Middle frontal gyrus (tissue), 1 donor: ENCODE results near the gene BLOC1S1.

Experiments used
- DNase-seq: peaks from one replicate; pipeline ENCODE4 v3.0.0-alpha.2; 2015; ENCODE audit warnings: low spot score; ENCODE audit errors: extremely low spot score

Gene BLOC1S1

GRCh38 chr12:55726971-55727370 is 11.1 kb downstream of the BLOC1S1 start:
- DNase-seq: no peak

GRCh38 chr12:55727643-55728185 is 11.9 kb downstream of the BLOC1S1 start:
- no peak for DNase-seq

- peak; percentile 35 for DNase-seq
Observed at GRCh38 chr12:55728186-55728938, 12.5 kb downstream of the BLOC1S1 start.

GRCh38 chr12:55728939-55729818 is 13.3 kb downstream of the BLOC1S1 start, which contains the start of gene CD63:
TSS of gene CD63 (minus strand) at chr12:55729009. CDS start at chr12:55728341, 668 bp downstream.
- peak; percentile 86 for DNase-seq

GRCh38 chr12:55729819-55730818 is 14.3 kb downstream of the BLOC1S1 start:
- peak; percentile 45 for DNase-seq

- DNase-seq: no peak
Observed at GRCh38 chr12:55732288-55732687, 16.4 kb downstream of the BLOC1S1 start.

GRCh38 chr12:55733021-55733555 is 17.2 kb downstream of the BLOC1S1 start:
- DNase-seq: no peak

- DNase-seq: no peak
Observed at GRCh38 chr12:55733858-55734257, 18.0 kb downstream of the BLOC1S1 start.

GRCh38 chr12:55734595-55734994 is 18.7 kb downstream of the BLOC1S1 start:
- no peak for DNase-seq

- no peak for DNase-seq
Observed at GRCh38 chr12:55736076-55736475, 20.2 kb downstream of the BLOC1S1 start.

GRCh38 chr12:55736780-55737580 is 21.1 kb downstream of the BLOC1S1 start:
- no peak for DNase-seq

GRCh38 chr12:55737581-55738122 is 21.8 kb downstream of the BLOC1S1 start:
- no peak for DNase-seq

- DNase-seq: peak; percentile 84
Observed at GRCh38 chr12:55738123-55739024, 22.5 kb downstream of the BLOC1S1 start.

GRCh38 chr12:55739025-55739378 is 23.2 kb downstream of the BLOC1S1 start:
- no peak for DNase-seq

GRCh38 chr12:55741931-55742680 is 26.3 kb downstream of the BLOC1S1 start:
- no peak for DNase-seq

- DNase-seq: peak; percentile 64
Observed at GRCh38 chr12:55742719-55743405, 27.0 kb downstream of the BLOC1S1 start, which contains the start of gene GDF11. TSS of gene GDF11 (plus strand) at chr12:55743122. CDS start at chr12:55743317, 195 bp downstream.
